HG03378 (cell line): ENCODE data around the gene NR0B2.
"Not testable (repeated sequence)": the region's sequence is repeated elsewhere in the genome, so short reads cannot be mapped to it uniquely, and the experiment has no call there.

ENCODE experiments used
- ATAC-seq: cut with Tn5 transposase; IDR thresholded peaks from one replicate; pipeline ENCODE4 v1.9.1; 2021; ENCODE audit warnings: mild to moderate bottlenecking, moderate library complexity; ENCODE audit not compliant: unreplicated experiment

The NR0B2 gene

GRCh38 chr1:26913754-26914619 lies at the start of gene NR0B2:
TSS of gene NR0B2 (minus strand) at chr1:26913975. CDS start at chr1:26913940, 35 bp downstream.
- ATAC-seq, result no peak

- no peak for ATAC-seq
These were observed 48.1 kb upstream of the NR0B2 start for GRCh38 chr1:26961826-26962225.

GRCh38 chr1:26960625-26960966 lies 46.8 kb upstream of the NR0B2 start:
- ATAC-seq, result no peak

GRCh38 chr1:26959722-26960624 lies 46.2 kb upstream of the NR0B2 start, which contains the start of gene KDF1:
TSS of gene KDF1 (minus strand) at chr1:26960468. CDS start at chr1:26952380, 8,088 bp downstream.
- ATAC-seq, result no peak

DNA sequence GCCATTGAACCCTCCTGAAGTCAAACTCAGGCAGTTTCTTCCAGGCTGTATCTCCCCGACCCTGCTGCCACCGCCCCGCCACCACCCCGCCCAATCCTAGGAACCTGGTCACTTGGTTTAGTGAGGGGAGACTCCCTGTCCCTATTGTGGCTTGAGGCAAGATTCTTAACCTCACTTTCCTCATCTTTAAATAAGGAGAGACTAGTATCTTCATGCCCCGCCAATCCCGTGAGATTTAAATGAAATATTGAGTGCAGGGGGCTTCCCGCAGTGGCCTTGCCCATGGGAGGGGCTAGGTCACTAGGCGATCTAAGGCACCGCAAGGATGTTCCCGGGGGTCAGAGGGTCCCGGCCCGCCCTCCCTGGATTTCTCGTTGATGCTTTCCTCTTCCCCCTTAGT lies 45.5 kb upstream of the NR0B2 start:
- no peak for ATAC-seq

GRCh38 chr1:26957306-26957705 lies 43.5 kb upstream of the NR0B2 start:
- no peak for ATAC-seq

- no peak for ATAC-seq
These were observed 42.5 kb upstream of the NR0B2 start for GRCh38 chr1:26956321-26956720.

- ATAC-seq, result no peak
These were observed 39.6 kb upstream of the NR0B2 start for GRCh38 chr1:26953374-26953773.

DNA sequence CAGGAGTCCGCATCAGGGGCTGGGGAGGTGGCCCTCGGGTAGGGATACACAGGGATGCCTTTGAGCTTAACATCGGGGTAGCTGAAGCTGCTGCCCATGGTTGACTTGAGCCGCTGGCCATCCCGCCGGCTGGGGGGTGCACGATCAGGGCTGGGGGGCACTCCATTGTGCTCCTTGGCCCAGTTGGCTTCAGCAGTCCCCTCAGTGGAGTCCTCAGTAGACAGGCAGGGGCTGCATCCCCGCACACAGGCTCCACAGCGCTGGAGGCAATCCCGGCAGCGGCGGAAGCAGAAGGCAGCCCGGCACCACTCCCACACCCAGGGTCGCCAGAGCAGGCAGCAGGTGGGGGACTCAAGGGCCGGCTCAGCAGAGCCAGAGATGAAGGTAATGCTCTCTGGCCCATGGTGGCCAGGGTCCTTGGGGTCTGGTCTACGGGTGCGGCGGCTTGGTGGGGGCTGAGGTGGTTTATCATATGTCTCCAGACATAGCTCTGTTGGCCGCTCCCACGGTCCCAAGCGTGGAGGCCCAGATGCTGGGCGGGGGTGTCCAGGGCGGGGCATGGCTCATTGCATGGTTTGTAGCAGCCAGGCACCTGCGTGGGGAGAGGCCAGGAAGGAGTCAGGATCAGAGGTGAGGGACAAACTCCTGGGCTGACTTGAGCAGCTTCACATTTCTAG lies 38.2 kb upstream of the NR0B2 start:
- no peak for ATAC-seq

DNA sequence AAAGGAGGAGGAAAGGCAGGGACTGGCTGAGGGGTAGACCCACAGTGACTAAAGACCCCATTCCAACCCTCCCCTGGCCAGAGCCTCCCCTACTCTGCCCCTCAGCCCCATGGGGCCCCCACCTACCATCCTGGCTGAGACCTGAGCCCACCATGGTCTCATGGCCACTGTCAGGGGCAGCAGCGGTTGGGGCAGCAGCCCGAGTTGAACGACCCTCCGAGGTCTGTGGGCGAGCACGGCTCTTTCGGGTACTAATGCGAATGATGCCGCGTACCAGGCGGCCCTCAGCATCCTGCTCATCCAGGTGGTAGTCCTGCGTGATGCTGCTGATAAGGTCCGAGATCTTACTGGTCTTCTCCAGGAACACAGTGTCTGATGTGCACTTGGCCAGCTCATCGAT lies 37.4 kb upstream of the NR0B2 start:
- ATAC-seq, result no peak

DNA sequence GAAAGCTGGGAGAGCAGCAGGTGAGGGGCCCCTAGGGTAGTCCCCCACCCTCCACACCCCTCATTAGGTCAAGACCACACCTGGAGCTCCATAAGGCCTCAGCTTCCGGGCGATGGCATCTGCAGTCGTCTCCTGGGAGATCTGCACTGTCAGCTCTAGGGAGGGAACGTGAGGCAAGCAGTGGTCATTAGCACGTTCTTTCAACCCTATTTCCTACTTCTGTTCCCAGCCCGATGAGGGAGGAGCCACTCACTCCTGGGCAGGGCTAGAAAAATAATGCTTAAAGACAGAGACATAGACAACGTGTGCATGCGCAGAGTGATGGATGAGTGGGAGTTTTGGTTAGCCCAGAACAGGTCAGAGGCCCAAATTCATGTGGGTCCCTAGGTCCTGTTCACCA lies 36.8 kb upstream of the NR0B2 start:
- ATAC-seq, result no peak

DNA sequence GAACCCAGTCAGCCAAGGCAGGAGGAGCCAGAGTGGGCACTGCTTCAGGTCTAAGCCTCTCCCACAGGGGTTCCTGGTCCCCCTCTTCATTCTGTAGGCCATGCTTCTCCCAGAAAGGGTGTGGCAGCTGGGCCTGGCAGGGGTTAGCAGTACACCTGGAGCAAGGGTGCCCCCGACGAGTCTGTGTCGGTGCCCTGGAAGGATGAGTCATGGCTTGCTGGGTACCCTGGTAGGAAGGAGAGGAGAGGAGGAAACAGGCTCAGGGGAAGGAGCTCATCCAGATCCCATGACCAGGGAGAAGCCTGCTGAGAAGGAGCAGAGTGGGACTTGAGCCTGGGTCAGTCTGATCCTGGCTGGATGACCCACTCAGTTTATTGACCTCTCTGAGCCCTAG lies 36.1 kb upstream of the NR0B2 start:
- no peak for ATAC-seq

DNA sequence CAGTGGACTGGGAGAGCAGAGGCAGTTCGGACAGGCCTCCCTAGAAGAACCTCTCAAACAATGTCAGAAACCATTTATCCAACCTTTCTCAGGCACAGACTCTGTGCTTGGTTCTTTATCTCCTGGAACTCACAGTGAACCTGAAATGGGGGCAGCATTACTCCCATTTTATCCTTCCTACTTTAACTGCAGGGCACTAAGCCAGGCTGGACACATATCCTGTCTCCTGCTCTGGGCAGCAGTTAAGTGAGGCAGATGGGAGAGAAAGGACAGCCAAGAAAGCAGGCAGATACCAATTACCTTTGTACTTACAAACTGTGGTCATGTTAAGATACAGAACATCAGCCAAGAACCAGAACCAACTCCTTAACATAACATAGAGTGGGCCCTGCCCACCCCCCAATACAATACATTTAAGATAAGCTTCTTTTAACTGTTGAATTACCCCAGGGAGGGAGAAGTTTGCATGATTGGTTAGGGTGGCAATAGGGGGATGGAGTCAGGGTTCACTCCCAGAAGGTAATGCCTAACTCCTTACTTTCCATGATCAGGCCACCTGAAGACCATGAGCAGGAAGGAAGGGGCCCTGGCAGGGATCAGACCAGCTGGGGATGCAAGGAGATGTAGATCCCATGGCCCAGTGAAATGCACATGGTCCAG lies 35.6 kb upstream of the NR0B2 start:
- no peak for ATAC-seq

DNA sequence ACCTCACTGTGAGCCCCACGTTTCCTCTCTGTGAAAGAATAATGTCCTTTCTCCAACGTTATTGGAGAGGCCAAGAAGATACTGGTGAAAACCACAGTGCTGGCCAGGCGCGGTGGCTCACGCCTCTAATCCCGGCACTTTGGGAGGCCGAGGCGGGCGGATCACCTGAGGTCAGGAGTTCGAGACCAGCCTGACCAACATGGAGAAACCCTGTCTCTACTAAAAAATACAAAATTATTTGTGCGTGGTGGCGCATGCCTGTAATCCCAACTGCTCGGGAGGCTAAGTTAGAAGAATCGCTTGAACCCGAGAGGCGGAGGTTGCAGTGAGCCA lies 34.9 kb upstream of the NR0B2 start:
- not testable (repeated sequence) for ATAC-seq

DNA sequence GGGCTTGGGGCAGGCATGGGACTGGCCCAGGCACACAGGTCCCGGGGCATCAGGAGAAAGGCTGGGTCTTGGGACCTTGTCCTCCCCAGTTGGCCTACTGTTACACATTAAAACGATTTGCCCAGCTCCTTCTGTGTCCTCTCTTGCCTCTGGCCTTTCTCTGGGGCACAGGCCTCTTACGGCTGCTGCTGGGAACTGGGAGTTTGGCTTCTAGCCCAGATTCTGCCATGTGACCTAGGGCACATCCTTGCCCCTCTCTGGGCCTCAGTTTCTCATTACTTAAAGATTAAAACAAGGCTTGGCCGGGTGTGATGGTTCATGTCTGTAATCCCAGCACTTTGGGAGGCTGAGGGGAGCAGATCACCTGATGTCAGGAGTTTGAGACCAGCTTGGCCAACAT lies 32.5 kb upstream of the NR0B2 start:
- ATAC-seq, result no peak

- ATAC-seq, result no peak
These were observed 32.0 kb upstream of the NR0B2 start for GRCh38 chr1:26945728-26946127.

- ATAC-seq, result no peak
These were observed 31.4 kb upstream of the NR0B2 start for GRCh38 chr1:26945138-26945537.

- no peak for ATAC-seq
These were observed 28.9 kb upstream of the NR0B2 start for GRCh38 chr1:26942656-26943055.

DNA sequence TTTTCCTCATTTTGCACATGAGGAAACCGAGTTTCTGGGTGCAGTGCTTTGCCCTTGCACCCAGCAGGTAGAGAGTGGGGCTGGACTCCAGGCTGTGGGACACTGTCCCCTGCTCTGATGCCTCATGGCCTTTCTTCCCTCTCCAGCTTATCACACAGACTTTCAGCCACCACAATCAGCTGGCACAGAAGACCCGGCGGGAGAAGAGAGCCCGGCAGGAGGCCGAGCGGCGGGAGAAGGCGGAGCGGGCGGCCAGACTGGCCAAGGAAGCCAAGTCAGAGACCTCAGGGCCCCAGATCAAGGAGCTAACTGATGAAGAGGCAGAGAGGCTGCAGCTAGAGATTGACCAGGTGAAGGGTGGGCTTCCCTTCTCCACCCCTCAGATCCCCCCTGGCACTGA lies 27.5 kb upstream of the NR0B2 start:
- ATAC-seq, result no peak

DNA sequence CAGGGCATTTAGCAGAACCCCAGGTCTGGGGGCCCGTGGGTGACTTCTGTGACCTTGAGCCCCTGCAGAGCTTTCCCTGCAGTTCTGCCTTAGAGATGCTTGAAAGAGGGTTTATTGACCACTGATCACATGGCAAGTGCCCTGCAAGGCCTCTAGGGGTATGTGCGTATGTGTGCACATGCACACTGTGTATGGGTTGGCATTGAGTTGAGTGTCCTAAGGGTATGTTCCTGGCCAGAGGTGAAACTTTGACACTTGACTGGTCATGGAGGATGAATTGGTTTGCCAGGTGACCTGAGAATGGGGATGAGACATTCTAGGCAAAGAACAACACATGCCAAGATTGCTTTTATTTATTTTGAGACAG lies 24.9 kb upstream of the NR0B2 start:
- ATAC-seq, result no peak
